HG03139 (cell line): ENCODE measurements around the gene LIMA1.
"Not testable (repeated sequence)": the region's sequence is repeated elsewhere in the genome, so short reads cannot be mapped to it uniquely, and the experiment has no call there.

Experiments
- ATAC-seq: cut with Tn5 transposase; IDR thresholded peaks from one replicate; pipeline ENCODE4 v1.9.1; 2021; ENCODE audit not compliant: unreplicated experiment

Gene LIMA1

DNA sequence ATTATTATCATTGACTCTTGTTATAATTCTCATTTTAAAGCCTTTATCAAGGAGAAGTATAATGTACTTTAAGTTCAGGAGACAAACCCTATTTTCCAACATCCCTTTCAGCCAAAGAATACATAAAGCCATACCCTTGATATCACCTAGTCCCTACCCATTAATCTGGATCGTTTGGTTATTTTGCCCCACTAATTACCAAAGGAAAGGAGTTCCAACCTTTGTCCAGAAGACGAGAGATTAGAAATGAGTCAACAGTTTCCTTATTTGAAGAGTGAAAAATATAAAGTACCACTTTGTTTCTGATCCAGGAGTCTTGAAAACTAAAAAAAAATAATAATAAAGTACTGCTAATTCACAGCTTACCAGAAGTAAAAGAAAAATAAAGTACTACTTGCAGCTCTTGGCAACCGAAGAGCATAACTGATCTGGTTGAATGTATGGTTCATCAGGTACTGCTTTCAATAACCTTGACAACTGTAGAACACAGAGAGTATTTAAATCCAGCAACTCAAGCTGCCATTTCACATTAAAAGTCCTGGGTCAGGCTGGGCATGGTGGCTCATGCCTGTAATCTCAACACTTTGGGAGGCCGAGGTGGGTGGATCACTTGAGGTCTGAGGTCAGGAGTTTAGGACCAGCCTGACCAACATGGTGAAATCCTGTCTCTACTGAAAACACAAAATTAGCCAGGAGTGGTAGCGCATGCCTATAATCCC, 33.7 kb downstream of the LIMA1 start:
- no peak for ATAC-seq

DNA sequence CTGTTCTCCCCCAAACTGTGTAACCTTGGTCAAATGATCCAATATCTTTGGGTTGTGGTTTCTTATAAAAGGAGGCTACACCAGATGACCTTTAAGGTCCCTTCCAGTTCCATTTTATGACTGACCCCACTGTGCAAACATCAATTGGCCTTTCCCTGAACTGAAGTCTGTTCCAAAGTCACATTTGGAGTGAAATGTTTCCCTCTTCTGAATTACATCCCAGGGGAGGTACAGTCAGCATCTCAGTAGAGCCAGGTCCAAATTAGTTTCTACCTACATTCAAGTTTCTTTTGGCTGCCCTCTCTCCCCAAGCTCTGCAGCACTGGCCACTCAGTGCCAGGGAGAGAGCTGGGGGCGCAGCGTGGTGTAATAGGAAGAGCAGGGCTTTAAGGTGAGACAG, 34.4 kb downstream of the LIMA1 start:
- no peak for ATAC-seq

DNA sequence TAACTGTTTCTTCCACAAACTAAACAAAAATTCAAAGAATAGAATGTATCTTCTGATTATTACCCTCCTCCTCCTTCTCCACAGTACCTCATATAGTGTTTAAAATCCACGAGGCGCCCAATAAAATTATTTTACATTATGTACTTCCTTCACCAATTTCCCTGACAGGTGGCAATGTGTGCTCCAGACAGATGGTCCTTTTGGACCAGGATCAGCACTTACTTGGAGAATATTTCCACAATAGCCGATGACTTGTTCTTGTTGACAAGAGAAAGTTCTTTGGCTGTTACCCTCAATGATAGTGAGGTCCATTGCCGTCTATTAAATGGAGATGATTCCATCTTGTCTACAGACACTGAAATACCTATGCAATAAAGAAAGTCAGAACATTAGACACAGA, 34.9 kb downstream of the LIMA1 start:
- no peak for ATAC-seq

DNA sequence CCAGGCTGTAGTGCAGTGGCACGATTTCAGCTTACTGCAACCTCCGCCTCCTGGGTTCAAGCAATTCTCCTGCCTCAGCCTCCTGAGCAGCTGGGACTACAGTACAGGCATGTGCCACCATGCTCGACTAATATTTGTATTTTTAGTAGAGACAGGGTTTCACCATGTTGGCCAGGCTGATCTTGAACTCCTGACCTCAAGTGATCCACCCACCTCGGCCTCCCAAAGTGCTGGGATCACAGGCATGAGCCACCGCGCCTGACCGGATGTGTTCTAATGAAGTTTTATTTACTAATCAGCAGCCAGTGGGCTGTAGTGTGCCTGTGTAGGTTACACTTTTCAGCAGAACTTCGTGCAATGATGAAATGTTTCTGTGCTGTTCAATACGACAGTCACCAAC, 35.7 kb downstream of the LIMA1 start:
- not testable (repeated sequence) for ATAC-seq

DNA sequence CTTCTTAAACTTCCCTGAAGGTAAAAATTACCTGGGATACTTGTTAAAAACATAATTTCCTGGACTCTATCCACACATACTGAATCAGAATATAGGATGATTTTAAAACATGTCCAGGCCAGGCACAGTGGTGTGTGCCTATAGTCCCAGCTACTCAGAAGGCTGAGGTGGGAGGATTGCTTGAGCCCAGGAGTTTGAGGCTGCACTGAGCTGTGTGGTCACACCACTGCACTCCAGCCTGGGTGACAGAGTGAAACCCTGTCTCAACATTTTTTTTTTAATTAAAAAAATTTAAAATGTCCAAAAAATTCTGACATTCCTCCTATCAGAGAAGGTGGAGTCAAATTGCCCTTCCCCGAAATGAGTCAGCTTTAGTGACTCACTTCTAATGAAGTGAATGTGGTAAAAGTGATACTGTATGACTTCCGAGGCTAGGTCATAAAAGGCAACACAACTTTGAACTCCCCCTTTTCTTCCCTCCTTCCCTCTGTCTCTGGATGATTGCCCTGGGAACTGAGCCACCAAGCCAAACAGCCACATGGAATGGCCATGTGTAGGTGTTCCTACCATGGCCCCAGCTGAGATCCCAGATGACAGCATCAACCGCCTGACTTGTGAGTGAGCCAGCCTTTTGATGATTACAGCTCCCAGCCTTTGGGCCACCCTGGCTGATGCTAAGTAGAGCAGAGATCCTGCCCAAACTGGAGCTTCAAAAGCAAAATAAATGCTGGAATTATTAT, 36.3 kb downstream of the LIMA1 start:
- ATAC-seq = no peak

DNA sequence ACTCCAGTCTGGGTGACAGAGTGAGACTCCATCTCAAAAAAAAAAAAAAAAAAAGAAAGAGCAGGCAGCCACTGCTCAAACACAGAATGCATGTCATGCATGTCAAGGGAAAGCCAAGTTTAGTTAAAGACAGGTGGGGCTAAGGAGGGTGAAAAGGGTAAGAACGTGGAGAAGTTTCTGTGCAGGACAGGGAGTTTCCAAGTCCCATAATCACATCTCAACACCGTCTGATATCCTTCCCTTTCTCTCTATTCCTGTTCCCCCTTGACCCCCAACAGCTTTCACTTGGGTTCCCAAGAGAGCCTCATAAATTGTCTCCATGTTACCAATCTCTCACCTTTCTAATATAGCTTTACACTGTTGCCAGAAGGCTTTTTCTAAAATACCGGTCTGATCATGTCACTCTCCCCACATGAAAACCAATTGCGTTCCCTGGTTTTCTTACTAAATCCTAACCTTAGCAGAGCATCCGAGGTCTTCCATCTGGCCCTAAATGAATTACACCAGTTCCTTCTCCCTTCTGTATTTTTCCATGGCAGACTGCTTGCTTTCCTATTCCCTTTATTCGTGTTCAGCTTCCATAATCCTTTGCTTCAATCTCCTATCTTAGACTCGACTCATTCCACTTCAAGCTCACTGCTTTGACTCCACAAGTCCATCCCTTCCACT, 37.0 kb downstream of the LIMA1 start:
- ATAC-seq = no peak

DNA sequence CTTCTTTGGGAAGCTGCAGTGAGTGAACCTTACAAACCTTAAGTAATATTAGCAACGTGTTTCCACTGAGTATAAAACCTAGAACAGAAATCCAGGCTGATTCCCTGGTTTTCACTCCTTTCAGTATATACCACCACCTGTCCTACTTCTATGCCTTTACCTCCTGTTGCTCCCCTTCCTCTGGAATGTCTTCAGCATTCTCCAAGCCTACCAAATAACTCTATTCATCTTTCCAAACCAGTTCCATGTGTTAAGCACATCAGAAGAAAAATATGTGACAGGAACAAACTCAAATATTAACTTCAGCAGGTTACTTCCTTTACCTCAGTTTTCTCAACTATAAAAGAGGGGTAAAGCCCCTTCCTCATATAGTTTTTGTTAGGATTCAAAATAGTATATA, 39.8 kb downstream of the LIMA1 start:
- no peak for ATAC-seq

DNA sequence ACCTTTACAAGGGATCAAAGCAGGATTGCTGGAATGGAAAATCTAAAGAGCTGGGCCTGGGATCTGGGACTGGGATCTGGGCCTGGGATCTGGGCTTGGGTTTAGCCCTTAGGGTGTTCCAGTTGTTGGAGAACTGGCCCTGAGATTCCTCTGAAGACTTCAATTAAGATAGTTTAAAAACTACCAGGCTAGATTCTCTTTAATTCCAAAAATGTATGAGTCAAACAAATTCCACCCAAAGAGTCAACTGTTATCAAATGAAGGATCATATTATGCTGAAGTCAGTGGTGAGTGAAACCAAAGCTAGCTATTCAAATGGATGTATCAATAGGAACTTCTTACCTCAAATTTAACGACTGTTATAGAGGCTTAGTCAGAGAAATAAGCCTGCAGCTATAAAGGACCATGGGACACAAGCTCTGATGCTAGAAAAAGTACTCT, 40.5 kb downstream of the LIMA1 start:
- ATAC-seq = no peak

DNA sequence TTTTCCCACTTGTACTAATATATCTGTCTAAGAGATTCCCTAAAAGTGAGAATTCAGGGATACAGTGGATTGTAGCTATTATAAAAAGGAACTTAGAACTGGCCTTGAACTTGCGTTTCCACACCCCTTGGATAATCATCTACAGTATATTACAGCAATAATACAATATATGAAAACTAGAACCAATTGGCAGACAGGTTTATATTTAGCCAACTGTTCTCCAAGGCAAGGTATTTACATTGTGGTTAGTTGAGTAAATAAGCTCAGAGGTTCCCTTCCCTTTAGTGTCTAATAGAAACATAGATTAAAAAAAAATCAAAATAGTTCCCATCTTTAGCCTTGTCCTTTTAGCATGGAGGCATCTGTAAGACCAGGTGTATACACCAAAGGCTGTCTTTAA, 42.1 kb downstream of the LIMA1 start:
- no peak for ATAC-seq

DNA sequence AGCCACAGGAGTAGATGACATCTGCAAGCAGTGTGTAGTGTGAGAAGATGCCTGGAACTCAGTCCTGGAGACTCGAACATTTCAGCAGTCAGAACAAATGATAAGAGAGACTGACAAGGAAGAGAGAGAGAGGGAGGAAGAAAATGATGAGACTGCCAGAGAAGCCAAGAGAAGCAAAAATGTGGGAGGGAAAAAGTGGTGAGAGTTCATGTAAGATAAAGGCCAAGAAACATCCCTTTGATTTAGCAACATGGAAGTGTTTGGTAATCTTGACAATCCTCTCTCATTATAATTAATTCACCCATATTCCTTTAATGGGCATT, 42.6 kb downstream of the LIMA1 start:
- ATAC-seq = no peak

DNA sequence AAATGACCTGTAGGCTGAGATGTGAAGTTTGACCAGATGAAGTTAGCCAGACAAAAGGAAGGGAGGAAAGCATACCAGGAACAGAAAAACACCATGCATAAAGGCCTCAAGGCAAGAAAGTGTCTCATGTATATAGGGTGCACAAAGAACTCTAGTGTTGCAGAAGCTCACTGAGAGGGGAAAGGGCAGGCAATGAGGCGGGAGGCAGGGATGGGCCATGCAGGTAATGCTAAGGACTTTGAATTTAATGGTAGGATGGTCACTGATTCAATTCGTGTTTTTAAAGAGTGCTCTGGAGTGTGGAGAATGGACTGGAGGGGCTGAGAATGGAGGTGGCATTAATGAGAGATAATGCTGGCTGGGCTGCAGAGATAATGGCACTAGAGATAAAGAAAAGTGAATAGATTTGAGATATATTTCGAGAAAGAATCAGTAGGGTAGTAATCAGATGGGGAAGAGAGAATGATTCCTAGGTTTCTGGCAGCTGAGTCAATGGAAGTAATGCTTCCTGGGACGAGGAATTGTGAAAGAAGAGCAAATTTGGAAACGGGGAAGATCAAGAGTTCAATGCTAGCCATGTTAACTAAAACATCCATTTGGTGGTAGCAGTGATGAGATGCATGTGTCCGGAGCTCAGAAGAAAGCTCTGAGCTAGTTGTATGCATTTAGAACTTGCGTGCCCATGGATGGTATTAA, 43.1 kb downstream of the LIMA1 start:
- no peak for ATAC-seq

DNA sequence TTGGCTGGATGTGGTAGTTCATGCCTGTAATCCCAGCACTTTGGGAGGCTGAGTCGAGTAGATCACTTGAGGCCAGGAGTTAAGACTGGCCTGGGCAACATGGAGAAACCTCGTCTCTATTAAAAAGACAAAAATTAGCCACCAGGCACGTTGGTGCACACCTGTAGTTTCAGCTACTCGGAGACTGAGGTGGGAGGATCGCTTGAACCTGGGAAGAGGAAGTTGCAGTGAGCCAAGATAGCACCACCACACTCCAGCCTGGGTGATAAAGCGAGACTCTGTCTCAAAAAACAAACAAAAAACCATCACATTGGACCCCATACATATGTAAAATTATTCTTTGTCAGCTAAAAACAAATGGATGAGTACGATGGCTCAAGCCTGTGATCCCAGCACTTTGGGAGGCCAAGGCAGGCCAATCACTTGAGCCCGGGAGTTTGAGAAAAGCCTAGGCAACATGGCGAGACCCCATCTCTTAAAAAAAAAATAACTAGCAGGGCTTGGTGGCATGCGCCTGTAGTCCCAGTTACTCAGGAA, 43.9 kb downstream of the LIMA1 start:
- no peak for ATAC-seq

DNA sequence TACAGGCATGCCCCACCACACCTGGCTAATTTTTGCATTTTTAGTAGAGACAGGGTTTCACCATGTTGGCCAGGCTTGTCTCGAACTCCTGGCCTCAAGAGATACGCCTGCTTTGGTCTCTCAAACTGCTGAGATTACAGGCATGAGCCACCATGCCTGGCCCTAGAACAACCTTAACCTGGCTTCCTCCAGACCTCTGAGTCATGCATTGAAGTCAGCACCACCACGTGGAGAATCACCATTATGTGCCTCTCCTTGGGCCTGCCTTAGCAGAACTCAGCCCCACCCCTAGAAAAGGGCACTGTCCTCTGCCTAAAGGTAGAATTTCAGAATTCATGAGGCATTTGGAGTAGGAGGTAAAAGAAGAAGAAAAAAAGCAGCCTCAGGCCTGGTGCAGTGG, 49.0 kb downstream of the LIMA1 start:
- no peak for ATAC-seq

DNA sequence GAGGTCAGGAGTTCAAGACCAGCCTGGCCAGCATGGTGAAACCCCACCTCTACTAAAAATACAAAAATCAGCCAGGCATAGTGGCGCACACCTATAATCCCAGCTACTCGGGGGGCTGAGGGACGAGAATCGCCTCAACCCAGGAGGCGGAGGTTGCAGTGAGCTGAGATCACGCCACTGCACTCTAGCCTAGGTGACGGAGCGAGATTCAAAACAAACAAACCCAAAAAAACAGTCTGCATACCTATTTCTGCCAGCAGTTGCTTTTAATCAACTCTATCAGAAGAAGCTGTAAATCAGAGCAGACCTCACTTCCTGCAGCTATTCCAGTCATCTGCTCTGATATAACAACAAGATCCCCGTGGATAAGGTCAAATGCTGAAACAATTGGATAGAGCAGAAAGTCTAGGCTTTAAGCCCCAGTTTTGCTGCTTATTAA, 50.5 kb downstream of the LIMA1 start:
- ATAC-seq = no peak

DNA sequence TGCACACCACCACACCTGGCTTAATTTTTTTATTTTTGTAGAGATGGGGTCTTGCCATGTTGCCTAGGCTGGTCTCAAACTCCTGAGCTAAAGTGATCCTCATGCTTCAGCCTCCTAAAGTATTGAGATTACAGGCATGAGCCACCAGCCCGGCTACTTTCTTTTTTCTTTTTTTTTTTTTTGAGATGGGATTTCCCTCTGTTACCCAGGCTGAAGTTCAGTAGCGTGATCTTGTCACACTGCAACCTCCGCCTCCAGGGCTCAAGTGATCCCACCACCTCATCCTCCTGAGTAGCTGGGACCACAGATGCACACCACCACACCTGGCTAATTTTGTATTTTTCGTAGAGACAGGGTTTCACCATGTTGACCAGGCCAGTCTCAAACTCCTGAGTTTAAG, 51.1 kb downstream of the LIMA1 start:
- ATAC-seq = no peak

DNA sequence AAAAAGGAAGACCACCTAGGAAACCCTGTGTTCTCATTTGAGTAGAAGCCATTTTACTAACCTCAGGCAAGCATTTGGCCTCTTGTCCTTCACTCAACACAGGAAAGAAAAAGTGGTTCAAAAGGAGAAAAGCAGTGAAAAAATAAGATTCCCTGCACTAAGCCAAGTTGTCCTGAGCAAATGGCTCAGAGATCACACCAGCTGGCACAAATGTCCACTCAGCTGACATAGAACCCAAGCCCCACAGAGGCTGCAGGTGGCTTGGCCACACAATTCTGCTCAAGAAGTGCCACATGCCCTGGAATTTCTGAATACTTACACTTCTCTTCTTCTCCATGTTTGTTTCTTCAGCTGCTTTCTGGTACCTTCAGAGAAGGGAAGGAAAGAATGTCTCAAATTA, 52.0 kb downstream of the LIMA1 start:
- no peak for ATAC-seq

DNA sequence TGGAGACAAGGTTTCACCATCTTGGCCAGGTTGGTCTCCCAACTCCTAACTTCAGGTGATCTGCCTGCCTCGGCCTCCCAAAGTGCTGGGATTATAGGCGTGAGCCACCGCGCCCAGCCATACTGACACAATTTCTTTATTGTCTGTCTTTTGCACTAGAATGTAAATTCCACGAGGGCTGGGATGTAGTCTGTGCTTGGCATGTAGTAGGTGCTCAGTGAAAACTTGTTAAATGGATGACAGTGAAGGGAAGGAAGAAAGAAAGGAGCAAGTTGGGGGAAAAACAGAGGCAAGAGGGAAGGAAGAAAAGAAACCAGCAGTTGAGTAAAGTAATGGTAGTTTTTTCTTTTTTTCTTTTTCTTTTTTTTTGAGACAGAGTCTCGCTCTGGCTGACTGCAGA, 53.1 kb downstream of the LIMA1 start:
- no peak for ATAC-seq

DNA sequence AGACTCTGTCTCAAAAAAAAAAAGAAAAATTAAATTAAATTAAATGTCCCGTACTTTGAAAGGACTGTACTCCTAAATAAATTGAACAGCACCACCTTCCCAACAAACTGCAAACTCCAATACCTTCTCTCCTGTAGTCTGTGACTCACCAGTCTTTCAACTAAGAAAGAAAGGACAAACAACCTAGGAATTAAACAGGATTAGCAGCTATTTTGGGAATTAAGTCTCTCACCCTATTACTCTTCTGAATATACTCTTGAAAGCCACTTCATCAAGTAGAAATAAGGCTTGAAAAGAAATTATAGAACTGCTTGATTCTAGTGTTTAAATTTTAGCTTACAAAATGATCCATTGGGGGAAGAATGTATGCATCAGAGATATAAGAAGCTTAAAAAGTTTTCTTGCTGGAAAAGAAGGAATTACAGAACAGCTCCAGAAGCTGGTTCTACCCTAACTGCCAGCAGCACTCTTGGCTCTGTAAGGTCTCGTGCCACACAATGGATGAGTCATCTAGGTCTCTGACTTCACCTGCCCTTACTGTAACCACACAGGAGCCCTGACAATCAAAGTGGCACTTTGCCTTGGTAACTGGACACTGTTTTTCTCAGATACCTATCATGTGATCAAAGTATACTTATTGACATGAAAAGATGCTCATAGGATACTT, 59.2 kb downstream of the LIMA1 start:
- no peak for ATAC-seq

DNA sequence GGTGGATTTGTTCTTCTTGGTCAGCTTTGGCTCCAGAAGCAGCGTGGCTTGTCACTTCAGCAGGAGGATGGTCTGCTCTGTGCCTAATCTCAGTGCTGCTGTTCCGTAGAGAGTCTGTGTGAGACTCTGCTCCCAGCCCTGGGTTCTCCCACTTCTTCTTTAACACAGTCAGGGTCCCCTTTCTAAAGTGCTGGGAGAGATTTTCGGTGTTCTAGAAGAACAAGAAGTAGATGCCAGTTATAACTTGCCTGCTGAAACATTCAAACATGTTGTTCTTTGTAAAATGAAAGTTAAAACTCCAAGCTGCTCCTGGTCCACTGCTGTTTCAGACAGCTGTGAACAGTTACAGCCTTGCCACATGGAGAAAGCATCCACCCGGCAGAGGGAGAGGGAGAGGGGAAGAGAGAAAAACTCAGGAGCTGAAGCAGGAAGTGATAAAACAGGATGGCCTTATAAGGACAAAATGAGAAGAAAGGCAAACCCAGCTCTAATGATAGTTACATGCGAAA, 61.0 kb downstream of the LIMA1 start:
- ATAC-seq = no peak

DNA sequence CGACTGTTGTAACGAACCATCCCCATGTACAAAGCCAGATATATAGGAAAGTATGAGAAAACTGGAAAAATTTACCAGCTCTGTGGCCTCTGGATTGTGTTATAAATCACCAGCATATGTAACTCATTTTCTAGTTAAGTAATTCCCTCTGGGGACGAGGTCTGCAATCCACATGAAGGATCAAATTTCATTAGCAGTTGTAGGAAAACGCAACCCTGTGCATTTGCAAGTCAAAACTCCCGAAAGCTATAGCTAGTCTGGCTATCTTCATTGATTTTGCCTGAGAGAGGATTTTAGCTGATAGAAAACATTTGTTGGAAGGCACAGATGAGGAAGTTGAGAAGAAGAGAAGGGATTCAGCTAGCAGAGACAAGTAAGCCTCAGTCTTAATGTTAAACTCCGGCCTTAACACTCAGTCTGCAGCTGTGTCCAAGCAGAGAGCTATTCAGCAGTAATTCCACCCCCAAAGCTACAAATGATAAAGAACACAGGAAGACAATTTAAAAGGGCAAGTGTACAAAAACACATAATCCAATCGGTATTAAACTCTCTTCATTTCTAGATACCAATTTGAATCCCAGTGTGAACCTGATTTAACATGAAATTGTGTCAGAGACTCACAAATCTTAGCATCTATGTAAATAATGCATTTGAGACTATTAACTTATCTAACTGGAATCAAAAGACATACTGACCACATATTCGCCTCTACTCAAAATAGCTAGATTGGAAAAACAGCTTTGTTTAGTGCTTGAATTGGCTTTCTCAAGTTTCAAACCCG, 61.9 kb downstream of the LIMA1 start:
- no peak for ATAC-seq
